NCI-H82 treated with DMSO at 0.1 percent for 48 hours (cell line): ENCODE data around the gene HS2ST1.
A peak's percentile ranks its signal among the peaks of the same experiment; 100 is the strongest.

Experiments
- DNase-seq: peaks from one replicate; lab custom pipeline; 2025; ENCODE audit not compliant: unreplicated experiment; lab: John Stamatoyannopoulos, UW

HS2ST1 gene

GRCh38 chr1:87132284-87132870, 217.9 kb downstream of the HS2ST1 start:
- no peak for DNase-seq

- DNase-seq: no peak
Measured at GRCh38 chr1:87134061-87134460, 219.6 kb downstream of the HS2ST1 start.

- DNase-seq: no peak
Measured at GRCh38 chr1:87134625-87135328, 220.3 kb downstream of the HS2ST1 start.

- no peak for DNase-seq
Measured at GRCh38 chr1:87135329-87135712, 220.9 kb downstream of the HS2ST1 start.

- DNase-seq: no peak
Measured at GRCh38 chr1:87136607-87137341, 222.3 kb downstream of the HS2ST1 start.

GRCh38 chr1:87137342-87137739, 222.9 kb downstream of the HS2ST1 start:
- no peak for DNase-seq

GRCh38 chr1:87140831-87141540, 226.6 kb downstream of the HS2ST1 start:
- DNase-seq: no peak

- DNase-seq: no peak
Measured at GRCh38 chr1:87141556-87141955, 227.1 kb downstream of the HS2ST1 start.

GRCh38 chr1:87143413-87144135, 229.1 kb downstream of the HS2ST1 start:
- no peak for DNase-seq

GRCh38 chr1:87144316-87144895, 230.0 kb downstream of the HS2ST1 start:
- no peak for DNase-seq

GRCh38 chr1:87144981-87145380, 230.5 kb downstream of the HS2ST1 start:
- no peak for DNase-seq

GRCh38 chr1:87146538-87146937, 232.1 kb downstream of the HS2ST1 start:
- DNase-seq: no peak

GRCh38 chr1:87146986-87147385, 232.6 kb downstream of the HS2ST1 start:
- DNase-seq: no peak

- no peak for DNase-seq
Measured at GRCh38 chr1:87147851-87148250, 233.4 kb downstream of the HS2ST1 start.

GRCh38 chr1:87148661-87149060, 234.2 kb downstream of the HS2ST1 start:
- no peak for DNase-seq

- DNase-seq: peak; percentile 63
Measured at GRCh38 chr1:87149241-87150041, 235.0 kb downstream of the HS2ST1 start.

- peak; percentile 21 for DNase-seq
Measured at GRCh38 chr1:87150143-87150542, 235.7 kb downstream of the HS2ST1 start.

GRCh38 chr1:87151500-87152421, 237.3 kb downstream of the HS2ST1 start:
- no peak for DNase-seq

- no peak for DNase-seq
Measured at GRCh38 chr1:87154384-87154783, 239.9 kb downstream of the HS2ST1 start.
